Testis (tissue), 2 donors: ENCODE data around the gene WFDC10B.

Experiments
- CTCF ChIP-seq, 3 experiments: fragments of 450-650 bp in 2 of 3; fragments of 200-600 bp in 1 of 3; sonication (generic) in 1 of 3; IDR thresholded peaks; one replicate each; pipeline ENCODE4 v1.5.1; 2016 to 2019; ENCODE audit warnings: antibody characterized with exemption in 3 of 3, mild to moderate bottlenecking in 2 of 3, moderate library complexity in 1 of 3
- POLR2A ChIP-seq: fragments of 450-650 bp; IDR thresholded peaks from one replicate; pipeline ENCODE4 v1.6.1; 2017; ENCODE audit warnings: antibody characterized with exemption, mild to moderate bottlenecking, moderate library complexity

GRCh38 chr20:45742596-45742995 is 37.8 kb upstream of the WFDC10B start:
- no peak for TF ChIP-seq CTCF (IDR thresholded peaks at IDR 0.05)
- no peak for TF ChIP-seq POLR2A
